ENCODE data around the gene MBNL2. TPM values are rescaled to one million over a fixed set of nuclear protein-coding genes. Genes with fewer than 3 reads are reported as not detected.

The MBNL2 gene
- total and polyA plus RNA-seq, 10 of the 15 experiments (the other 5 are each of a cell fraction or from before 2014, with no cell fraction given) = 1.6 to 9.7 (median 6.7) TPM

- H3K79me2 ChIP-seq (ENCODE audit: control insufficient read depth, insufficient read depth, low read length) = no peaks in the 10 kb centered on the region
- H4K20me1 ChIP-seq (ENCODE audit: control insufficient read depth, insufficient read depth) = peaks cover 4% of the 10 kb centered on the region; the same call in 1 of the 2 replicates
- H3K4me2 ChIP-seq (ENCODE audit: control insufficient read depth, insufficient read depth) = no peak overlapping the region
- no TSS peak for BruUV-seq (replicated peaks)
- RAD21 ChIA-PET (ENCODE audit: unreplicated experiment) = no interaction called here
- no peak overlapping the region for H3K27ac ChIP-seq (ENCODE audit: control insufficient read depth, insufficient read depth)
- SMC1A ChIA-PET (ENCODE audit: uncharacterized antibody, unreplicated experiment) = no interaction called here
- no peak overlapping the region for H3K4me3 ChIP-seq
- H3K36me3 ChIP-seq (ENCODE audit: control insufficient read depth in 2 of 2, insufficient read depth in 2 of 2, low read length in 1 of 2) = no peaks in the 10 kb centered on the region; a peak in 1 of 4 replicates
- H3K9ac ChIP-seq (ENCODE audit: control insufficient read depth, insufficient read depth, low read length) = no peak overlapping the region
- CTCF ChIA-PET = no interaction called here
- no peak overlapping the region for H2AFZ ChIP-seq (ENCODE audit: control insufficient read depth, low read depth, low read length)
- intact Hi-C loops (cut with micrococcal nuclease; ENCODE audit: unreplicated experiment) (no loop called here), in situ Hi-C loops (cut with MboI) (no loop called here)
- H3K9me3 ChIP-seq (replicated peaks; ENCODE audit: control insufficient read depth, insufficient read depth, low read length) = no peaks in the 10 kb centered on the region
- peaks cover 3% of the 10 kb centered on the region for H3K4me1 ChIP-seq (ENCODE audit: control insufficient read depth, insufficient read depth, low read length)
- POLR2A ChIA-PET = no interaction called here
- ATAC-seq = no peak
- no peaks in the 10 kb centered on the region for H3K27me3 ChIP-seq (replicated peaks in 1 of 2; ENCODE audit: control insufficient read depth in 2 of 2, insufficient read depth in 2 of 2, low read length in 1 of 2)
- WGBS (ENCODE audit: insufficient coverage, insufficient replicate concordance, low lambda C conversion rate, missing lambda C conversion rate) = 85% methylated on average over 9 of the region's 9 CpGs
- TF ChIP-seq NFXL1 (IDR thresholded peaks at IDR 0.05; ENCODE audit: borderline replicate concordance) = no peak
- no peak for TF ChIP-seq NFYB (IDR thresholded peaks at IDR 0.05; ENCODE audit: insufficient read depth, low read depth, low read length)
- TF ChIP-seq IRF3 (IDR thresholded peaks at IDR 0.05) = no peak
- TF ChIP-seq ZNF24 (IDR thresholded peaks at IDR 0.05) = no peak
- no peak for FAIRE-seq
- no peak for DNase-seq (ENCODE audit: low read depth, low spot score)
These were observed 64.3 kb downstream of the MBNL2 start for GRCh38 chr13:97286317-97287046.

- peaks cover 4% of the 10 kb centered on the region; the same call in 1 of the 2 replicates for H4K20me1 ChIP-seq (ENCODE audit: control insufficient read depth, insufficient read depth)
- ChIA-PET CTCF (no interaction called here), RAD21 (ENCODE audit: unreplicated experiment) (interaction anchor here (0.5 kb wide), 1 partner anchor 288 kb away, joined by 4 read pairs; no protein-coding TSS in a partner anchor), POLR2A (no interaction called here), SMC1A (ENCODE audit: uncharacterized antibody, unreplicated experiment) (no interaction called here)
- no peaks in the 10 kb centered on the region for H3K79me2 ChIP-seq (ENCODE audit: control insufficient read depth, insufficient read depth, low read length)
- H3K4me2 ChIP-seq (ENCODE audit: control insufficient read depth, insufficient read depth) = no peak overlapping the region
- H3K4me1 ChIP-seq (ENCODE audit: control insufficient read depth, insufficient read depth, low read length) = peaks cover 3% of the 10 kb centered on the region
- no peak overlapping the region for H3K4me3 ChIP-seq
- no peak overlapping the region for H3K9ac ChIP-seq (ENCODE audit: control insufficient read depth, insufficient read depth, low read length)
- no peaks in the 10 kb centered on the region for H3K27me3 ChIP-seq (replicated peaks in 1 of 2; ENCODE audit: control insufficient read depth in 2 of 2, insufficient read depth in 2 of 2, low read length in 1 of 2)
- in situ Hi-C loops (cut with MboI) (no loop called here), intact Hi-C loops (cut with micrococcal nuclease; ENCODE audit: unreplicated experiment) (no loop called here)
- no peak overlapping the region for H3K27ac ChIP-seq (ENCODE audit: control insufficient read depth, insufficient read depth)
- 96% methylated on average over 5 of the region's 5 CpGs for WGBS (ENCODE audit: insufficient coverage, insufficient replicate concordance, low lambda C conversion rate, missing lambda C conversion rate)
- ATAC-seq = no peak
- H3K36me3 ChIP-seq (ENCODE audit: control insufficient read depth in 2 of 2, insufficient read depth in 2 of 2, low read length in 1 of 2) = no peaks in the 10 kb centered on the region; a peak in 1 of 4 replicates
- FAIRE-seq = no peak
- H3K9me3 ChIP-seq (replicated peaks; ENCODE audit: control insufficient read depth, insufficient read depth, low read length) = no peaks in the 10 kb centered on the region
- DNase-seq (ENCODE audit: low read depth, low spot score) = no peak
- no TSS peak for BruUV-seq (replicated peaks)
- H2AFZ ChIP-seq (ENCODE audit: control insufficient read depth, low read depth, low read length) = no peak overlapping the region
- TF ChIP-seq REST (IDR thresholded peaks at IDR 0.05; ENCODE audit: low read depth, low read length) (no peak), SMAD5 (IDR thresholded peaks at IDR 0.05; ENCODE audit: low read depth) (no peak), PRDM15 (CRISPR knock-in tag; IDR thresholded peaks at IDR 0.05) (no peak), PAX8 (IDR thresholded peaks at IDR 0.05) (no peak), RAD51 (IDR thresholded peaks at IDR 0.05) (no peak)
These were observed 64.9 kb downstream of the MBNL2 start for GRCh38 chr13:97287047-97287383.

All from GM12878 (cell line).